Motor neuron (in vitro differentiated cells): Measurements from ENCODE around the gene NCBP1. TPM values are rescaled to one million over a fixed set of nuclear protein-coding genes. Genes with fewer than 3 reads are reported as not detected.

Experiments used
- ATAC-seq, 8 experiments: fragments of 200-7000 bp; cut with Tn5 transposase; replicated peaks in 6 of 8; 2 replicates each; pipeline ENCODE4 v1.8.0; 2021; ENCODE audit warnings: mild to moderate bottlenecking in 8 of 8, moderate library complexity in 8 of 8
- H3K27ac ChIP-seq, 2 donors: fragments of 250-450 bp; sonication (Bioruptor Pico); 2 replicates each; pipeline ENCODE4 v1.9.0; 2021; ENCODE audit warnings: antibody characterized with exemption in 2 of 2, mild to moderate bottlenecking in 2 of 2, moderate library complexity in 1 of 2
- H3K4me1 ChIP-seq, 2 donors: fragments of 250-450 bp; sonication (Bioruptor Pico); replicated peaks in 1 of 2; 2 replicates each; pipeline ENCODE4 v1.6.1; 2021; ENCODE audit warnings: antibody characterized with exemption in 2 of 2, mild to moderate bottlenecking in 2 of 2, moderate library complexity in 1 of 2
- H3K4me3 ChIP-seq, 5 donors: fragments of 250-450 bp; sonication (Bioruptor Pico); 2 replicates each; pipeline ENCODE4 v1.9.0; 2021; ENCODE audit warnings: antibody characterized with exemption in 5 of 5, mild to moderate bottlenecking in 5 of 5, moderate library complexity in 4 of 5
- WGBS, 10 experiments: fragments of 450-650 bp; shearing (Covaris generic); methylation state at CpG; one replicate each; pipeline ENCODE4 v1.0.0; 2022; 5-methylcytosine and 5-hydroxymethylcytosine counted together
- in situ Hi-C, 9 experiments: fragments of 400-800 bp; cut with MboI; loops; one replicate each; pipeline ENCODE4 v1.15.0; 2021; ENCODE audit warnings: low sequenced_read_pairs in 9 of 9, low pct_unique_long_range_greater_than_20kb in 2 of 9; ENCODE audit not compliant: unreplicated experiment in 9 of 9
- total RNA-seq, 8 experiments: library from RNA; unstranded; fragments of 300-600 nt; gene quantifications; 2 replicates each; pipeline versions ENCODE4 v1.2.3 to v1.2.4, GENCODE V29; 2022

NCBP1 gene
- total RNA-seq, 8 experiments from 2014 or later = 24.4 to 52.3 (median 37.2) TPM

DNA sequence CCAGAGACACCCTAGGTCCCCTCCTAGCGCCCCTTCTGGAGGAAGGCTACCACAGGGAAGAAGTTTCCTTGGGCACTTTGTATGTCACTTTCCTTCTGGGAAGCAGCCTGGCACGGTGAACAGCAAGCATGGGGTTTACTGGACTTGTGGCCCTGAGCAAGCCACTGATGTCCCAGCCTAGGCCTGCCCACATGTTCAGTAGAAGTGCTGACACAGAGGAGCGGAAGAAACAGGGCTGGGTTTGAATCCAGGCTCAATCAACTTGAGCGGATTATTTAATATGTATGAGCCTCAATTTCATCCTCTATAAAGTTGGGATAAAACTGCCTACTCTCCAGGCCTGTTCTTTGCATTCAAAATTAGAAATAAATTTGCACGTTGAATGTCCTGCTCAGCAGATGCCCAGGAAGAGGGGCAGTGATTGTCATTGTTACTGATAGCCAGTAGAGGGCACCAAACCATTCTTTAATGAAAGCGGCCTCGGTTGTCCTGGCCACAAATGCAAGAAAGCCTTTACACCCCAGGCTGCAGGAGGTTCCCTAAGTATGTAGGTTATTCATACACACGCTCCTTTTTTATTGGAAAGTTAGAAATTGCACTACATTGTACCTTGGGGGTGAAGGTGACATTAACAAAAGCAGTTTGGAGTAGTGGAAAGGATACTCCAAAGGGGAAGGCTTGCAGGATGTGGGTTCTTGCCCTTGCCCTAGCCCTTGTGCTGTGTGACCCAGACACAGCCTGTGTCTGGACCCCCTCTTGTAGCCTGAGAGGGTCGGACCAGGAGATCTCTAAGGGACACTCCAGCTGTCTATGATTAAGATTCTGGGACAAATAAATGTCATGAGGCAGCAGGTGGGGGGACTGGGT, 77.0 kb downstream of the NCBP1 start:
- H3K27ac ChIP-seq = no peak overlapping the region
- peak; percentile 80 to 98 (median 91) for ATAC-seq
- no peaks in the 10 kb centered on the region for H3K4me1 ChIP-seq
- no peak overlapping the region for H3K4me3 ChIP-seq
- WGBS, 10 experiments = 14 to 33% (median 20%) methylated on average over 1 to 7 of the region's 9 CpGs; no CpG with 5 or more reads in 3 of the 10 experiments
- in situ Hi-C loops = loop anchor here in 5 of 9 experiments (10.0 to 25.0 kb wide), 4 partner anchors 177 to 552 kb away; partner anchors contain the start of genes TBC1D2 (in 1 of the 5) and TRMO (in 1 of the 5)

DNA sequence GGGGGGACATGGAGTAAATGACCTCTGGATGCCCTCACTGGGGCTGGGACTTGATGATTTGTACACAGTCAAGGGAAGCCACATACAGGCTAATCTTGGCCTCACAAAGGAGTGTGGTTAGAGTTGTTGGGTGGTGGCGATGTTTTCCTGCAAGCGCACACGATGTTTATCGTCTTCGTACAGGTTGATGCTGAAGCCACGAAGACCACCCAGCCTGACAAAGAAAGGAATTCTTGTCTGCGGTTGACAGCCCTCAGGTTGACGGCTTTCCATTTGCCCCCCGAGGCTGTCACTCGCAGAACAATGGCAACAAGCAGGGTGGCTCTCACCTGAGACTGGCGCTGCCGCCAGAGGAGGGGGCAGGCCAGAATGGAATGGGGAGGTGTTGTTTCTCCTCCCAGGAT, 77.6 kb downstream of the NCBP1 start:
- peak in 3 of 8 experiments; percentile 34 to 35 (median 34) for ATAC-seq
- Histone ChIP-seq H3K27ac (no peak overlapping the region), H3K4me1 (no peaks in the 10 kb centered on the region), H3K4me3 (no peak overlapping the region)
- in situ Hi-C loops = loop anchor here in 5 of 9 experiments (10.0 to 25.0 kb wide), 4 partner anchors 176 to 551 kb away; partner anchors contain the start of genes TBC1D2 (in 1 of the 5) and TRMO (in 1 of the 5)
- 10 to 100% (median 71%) methylated on average over 2 to 10 of the region's 12 CpGs; no CpG with 5 or more reads in 1 of the 10 experiments for WGBS, 10 experiments

DNA sequence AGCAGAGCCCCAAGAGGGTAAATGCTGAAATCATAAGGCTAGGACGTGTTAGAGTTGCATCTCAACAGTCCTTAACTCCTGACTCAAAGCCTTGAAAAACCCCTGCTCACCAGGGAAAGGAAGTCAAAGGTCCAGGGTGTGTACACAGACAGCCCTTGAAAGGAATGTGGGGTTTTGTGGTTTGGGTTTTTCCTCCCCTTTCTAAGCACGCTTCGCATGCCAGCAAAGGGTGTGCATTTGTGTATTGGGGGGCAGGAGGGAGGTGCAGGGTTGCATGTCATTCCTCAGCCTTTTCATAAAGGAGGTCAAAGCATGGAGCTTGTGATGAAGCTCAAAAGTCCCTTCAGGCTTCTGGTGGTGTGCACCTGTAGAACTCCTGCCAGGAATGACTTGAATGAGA, 80.8 kb downstream of the NCBP1 start:
- peak in 3 of 8 experiments; percentile 14 to 83 (median 75) for ATAC-seq
- no peaks in the 10 kb centered on the region for H3K4me1 ChIP-seq
- in situ Hi-C loops = loop anchor here in 5 of 9 experiments (10.0 to 25.0 kb wide), 4 partner anchors 173 to 548 kb away; partner anchors contain the start of genes TBC1D2 (in 1 of the 5) and TRMO (in 1 of the 5)
- WGBS, 10 experiments = 0 to 65% (median 0%) methylated on average over 1 to 3 of the region's 3 CpGs; no CpG with 5 or more reads in 3 of the 10 experiments
- no peak overlapping the region for H3K4me3 ChIP-seq
- H3K27ac ChIP-seq = no peak overlapping the region

DNA sequence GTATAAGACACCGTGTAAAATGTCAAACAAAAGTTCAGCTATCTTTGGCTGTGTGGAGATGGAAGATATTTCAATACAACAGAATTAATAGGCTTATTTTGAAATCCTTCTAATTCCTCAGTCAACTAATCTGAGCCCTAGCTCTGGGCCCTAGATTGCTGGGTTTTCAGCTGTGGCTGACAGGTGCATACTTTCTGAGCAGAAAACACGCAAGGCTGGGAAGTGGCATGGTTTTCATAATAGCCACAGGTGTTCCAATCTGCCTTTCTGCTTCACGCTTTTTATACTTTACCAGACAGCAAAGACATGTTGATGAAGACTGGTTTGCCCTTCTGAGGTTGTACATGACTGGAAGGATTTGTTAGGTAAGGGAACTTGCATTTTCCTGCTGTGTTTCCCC, 84.2 kb downstream of the NCBP1 start:
- ATAC-seq = no peak
- Histone ChIP-seq H3K4me1 (no peaks in the 10 kb centered on the region), H3K27ac (no peak overlapping the region), H3K4me3 (no peak overlapping the region)
- WGBS, 10 experiments = 38 to 81% (median 60%) methylated on average over 1 to 3 of the region's 3 CpGs; no CpG with 5 or more reads in 2 of the 10 experiments
- in situ Hi-C loops = loop anchor here in 5 of 9 experiments (10.0 to 25.0 kb wide), 4 partner anchors 169 to 544 kb away; partner anchors contain the start of genes TBC1D2 (in 1 of the 5) and TRMO (in 1 of the 5)

DNA sequence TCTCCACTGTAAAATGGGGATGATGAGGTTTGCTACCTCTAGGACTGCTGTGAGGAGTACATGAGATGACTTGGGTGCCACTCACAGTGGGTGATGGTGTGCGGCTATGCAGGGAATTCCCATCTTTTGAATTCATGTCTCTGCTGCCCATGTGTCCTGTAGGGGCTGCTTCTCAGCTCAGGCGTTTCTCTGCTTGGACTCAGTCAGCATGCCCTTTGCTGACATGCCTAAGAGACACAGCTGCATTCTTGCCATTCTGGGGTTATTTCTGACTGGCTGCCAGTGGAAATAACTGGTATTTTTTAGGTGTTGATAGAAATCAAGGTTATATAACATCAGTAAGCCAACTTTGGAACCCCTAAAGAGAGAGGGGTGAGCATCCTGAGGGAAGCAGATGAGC, 87.8 kb downstream of the NCBP1 start:
- ATAC-seq = no peak
- in situ Hi-C loops = loop anchor here in 4 of 9 experiments (25.0 kb wide), 3 partner anchors 166 to 541 kb away; partner anchors contain the start of genes TBC1D2 (in 1 of the 4) and TRMO (in 1 of the 4)
- 43 to 100% (median 100%) methylated on average over 1 of the region's 2 CpGs; no CpG with 5 or more reads in 7 of the 10 experiments for WGBS, 10 experiments
- H3K4me3 ChIP-seq = no peak overlapping the region
- H3K27ac ChIP-seq = no peak overlapping the region
- H3K4me1 ChIP-seq = no peaks in the 10 kb centered on the region

DNA sequence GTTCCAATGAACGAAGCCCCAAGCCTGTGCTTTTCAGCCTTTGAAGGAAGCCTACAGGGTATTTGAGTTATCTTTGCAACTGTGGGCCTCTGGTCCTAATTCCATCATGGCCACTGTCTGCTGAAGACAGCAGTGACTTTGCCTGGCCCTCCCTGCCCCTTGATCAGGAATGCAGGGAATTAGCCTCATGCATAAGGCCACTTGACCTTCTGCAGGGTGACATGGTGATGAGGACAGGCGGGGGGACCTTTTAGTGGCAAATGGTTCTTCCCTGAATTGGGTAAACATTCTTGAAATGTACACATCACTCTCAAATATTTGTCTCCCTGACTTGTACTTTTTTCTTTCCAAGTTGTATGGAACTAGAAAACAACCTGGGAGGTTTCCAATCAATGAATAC, 88.7 kb downstream of the NCBP1 start:
- 8 to 71% (median 44%) methylated on average over 1 to 2 of the region's 2 CpGs; no CpG with 5 or more reads in 3 of the 10 experiments for WGBS, 10 experiments
- no peak overlapping the region for H3K4me3 ChIP-seq
- in situ Hi-C loops = loop anchor here in 4 of 9 experiments (25.0 kb wide), 3 partner anchors 165 to 540 kb away; partner anchors contain the start of genes TBC1D2 (in 1 of the 4) and TRMO (in 1 of the 4)
- H3K27ac ChIP-seq = no peak overlapping the region
- H3K4me1 ChIP-seq = no peaks in the 10 kb centered on the region
- ATAC-seq = no peak

Other genes with a start within 250 kb of the NCBP1 start
- 10 to 100 TPM in 3 of 8 experiments, 1 to 10 TPM in 5; 2.0 to 55.6 (median 4.3) TPM for gene TDRD7, start 221.7 kb upstream of the NCBP1 start, total RNA-seq
- 10 to 100 TPM in 1 of 8 experiments, 1 to 10 TPM in 4, under 1 TPM in 3; 0.15 to 76.0 (median 1.2) TPM for gene TMOD1, start 132.2 kb upstream of the NCBP1 start, total RNA-seq
- gene TSTD2, start 453 bp upstream of the NCBP1 start, total RNA-seq = 10 to 100 TPM; 13.9 to 32.9 (median 27.7) TPM
- 10 to 100 TPM; 10.4 to 24.5 (median 15.4) TPM for gene XPA, start 63.5 kb downstream of the NCBP1 start, total RNA-seq
- gene FOXE1, start 219.4 kb downstream of the NCBP1 start, total RNA-seq = under 1 TPM; 0.05 to 0.49 (median 0.19) TPM